Measurements from ENCODE around the gene PPP1R11. TPM values are rescaled to one million over a fixed set of nuclear protein-coding genes. Genes with fewer than 3 reads are reported as not detected.
A peak's percentile ranks its signal among the peaks of the same experiment; 100 is the strongest.

PPP1R11 gene
- total and polyA plus RNA-seq, 2 of the 13 experiments (the other 11 are each of a cell fraction or from before 2014, with no cell fraction given), result 32.1 to 58.9 TPM

DNA sequence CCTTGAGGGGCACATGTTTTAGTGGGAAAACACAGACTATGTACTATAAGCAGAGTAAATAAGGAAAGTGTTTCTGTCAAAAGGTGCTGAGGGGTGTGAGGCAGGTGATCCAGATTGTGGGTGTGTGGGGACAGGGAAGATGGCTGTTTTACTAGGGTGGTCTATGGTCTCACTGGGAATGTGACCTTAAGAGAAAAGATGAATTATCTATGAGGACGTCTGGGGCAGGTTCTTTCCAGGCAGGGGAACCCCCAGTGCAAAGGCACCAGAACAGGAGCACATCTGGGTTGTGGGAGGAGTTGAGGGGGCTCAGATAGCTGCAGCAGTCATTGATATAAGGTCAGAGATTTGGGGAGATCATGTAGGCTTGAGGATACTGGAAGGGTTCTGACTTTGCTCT lies 24.1 kb upstream of the PPP1R11 start (continued):
- TF ChIP-seq ZNF710 (CRISPR knock-in tag; IDR thresholded peaks at IDR 0.05; ENCODE audit: borderline replicate concordance), result no peak
- 0 out of 2 replicates have a peak, but pooled peaks have one; percentile 6 for TF ChIP-seq HNF4A (CRISPR knock-in tag; IDR thresholded peaks at IDR 0.05)
- TF ChIP-seq TIGD3 (CRISPR knock-in tag; IDR thresholded peaks at IDR 0.05; ENCODE audit: borderline replicate concordance), result no peak
- TF ChIP-seq ZFP91 (CRISPR knock-in tag; IDR thresholded peaks at IDR 0.05; ENCODE audit: borderline replicate concordance), result no peak
- no peak for TF ChIP-seq GLMP (CRISPR knock-in tag; IDR thresholded peaks at IDR 0.05; ENCODE audit: borderline replicate concordance)
- no peak for TF ChIP-seq ZNF589 (CRISPR knock-in tag; conservative IDR thresholded peaks at IDR 0.05)
- TF ChIP-seq HOXA5 (CRISPR knock-in tag; IDR thresholded peaks at IDR 0.05), result no peak
- TF ChIP-seq, protein P1, sequence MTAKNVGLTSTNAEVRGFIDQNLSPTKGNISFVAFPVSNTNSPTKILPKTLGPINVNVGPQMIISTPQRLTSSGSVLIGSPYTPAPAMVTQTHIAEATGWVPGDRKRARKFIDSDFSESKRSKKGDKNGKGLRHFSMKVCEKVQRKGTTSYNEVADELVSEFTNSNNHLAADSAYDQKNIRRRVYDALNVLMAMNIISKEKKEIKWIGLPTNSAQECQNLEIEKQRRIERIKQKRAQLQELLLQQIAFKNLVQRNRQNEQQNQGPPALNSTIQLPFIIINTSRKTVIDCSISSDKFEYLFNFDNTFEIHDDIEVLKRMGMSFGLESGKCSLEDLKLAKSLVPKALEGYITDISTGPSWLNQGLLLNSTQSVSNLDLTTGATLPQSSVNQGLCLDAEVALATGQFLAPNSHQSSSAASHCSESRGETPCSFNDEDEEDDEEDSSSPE (CRISPR knock-in tag; IDR thresholded peaks at IDR 0.05), result no peak
- TF ChIP-seq PAXIP1 (CRISPR knock-in tag; conservative IDR thresholded peaks at IDR 0.05), result 0 out of 2 replicates have a peak, but pooled peaks have one; percentile 25
- no peak for TF ChIP-seq PRPF4 (IDR thresholded peaks at IDR 0.05; ENCODE audit: low read depth, low read length, poor library complexity, severe bottlenecking)
- TF ChIP-seq ZNF296 (CRISPR knock-in tag; conservative IDR thresholded peaks at IDR 0.05), result no peak
- no peak for TF ChIP-seq KLF9 (CRISPR knock-in tag; IDR thresholded peaks at IDR 0.05; ENCODE audit: low read depth)
- no peak for TF ChIP-seq ZNF136 (CRISPR knock-in tag; IDR thresholded peaks at IDR 0.05; ENCODE audit: low read depth)
- no peak for TF ChIP-seq ZNF235 (CRISPR knock-in tag; IDR thresholded peaks at IDR 0.05; ENCODE audit: borderline replicate concordance)
